B cell (primary cell): ENCODE measurements around the gene TTC28. TPM values are rescaled to one million over a fixed set of nuclear protein-coding genes. Genes with fewer than 3 reads are reported as not detected.

Source experiments
- ATAC-seq: fragments of 200-7000 bp; cut with Tn5 transposase; one replicate; pipeline ENCODE4 v1.10.0; 2021; ENCODE audit warnings: low read depth, mild to moderate bottlenecking, moderate number of reproducible peaks, moderate library complexity
- CTCF ChIA-PET: fragments of 350-600 bp; sonication (Branson Sonifier 250); formaldehyde crosslinking; loops from one replicate; lab custom pipeline; 2021; ENCODE audit warnings: antibody characterized with exemption, inconsistent platforms; lab: Charles Lee
- POLR2A ChIA-PET: fragments of 350-600 bp; sonication (Branson Sonifier 250); formaldehyde crosslinking; loops from one replicate; lab custom pipeline; 2021; ENCODE audit warnings: antibody characterized with exemption; lab: Charles Lee
- DNase-seq: peaks from one replicate; pipeline ENCODE4 v3.0.0; 2013
- H2AFZ ChIP-seq: 2 replicates; pipeline ENCODE4 v1.6.1; 2012; ENCODE audit warnings: mild to moderate bottlenecking, low read depth, low read length; ENCODE audit not compliant: insufficient read depth, poor library complexity, severe bottlenecking
- H3K27ac ChIP-seq, 2 donors: 1 replicate in 1 of 2; 2 replicates in 1 of 2; pipeline ENCODE4 v1.5.1; 2012 to 2013; ENCODE audit warnings: low read length in 2 of 2, mild to moderate bottlenecking in 2 of 2, moderate library complexity in 1 of 2
- H3K27me3 ChIP-seq, 4 experiments: fragments of 200-600 bp in 1 of 4; sonication (generic) in 1 of 4; replicated peaks in 1 of 4; 1 replicate in 2 of 4; 2 replicates in 2 of 4; pipeline versions ENCODE4 v1.6.1 to v1.7.0; 2013 to 2016; ENCODE audit warnings: low read length in 3 of 4, mild to moderate bottlenecking in 2 of 4, mixed read lengths in 1 of 4, moderate library complexity in 1 of 4; ENCODE audit not compliant: insufficient read depth in 4 of 4, control insufficient read depth in 3 of 4; ENCODE audit errors: control extremely low read depth in 1 of 4
- H3K36me3 ChIP-seq, 2 experiments: replicated peaks in 1 of 2; 1 replicate in 1 of 2; 2 replicates in 1 of 2; pipeline versions ENCODE4 v1.6.1 to v1.7.1; 2013; ENCODE audit warnings: low read length in 1 of 2; ENCODE audit not compliant: insufficient read depth in 2 of 2, control insufficient read depth in 1 of 2; ENCODE audit errors: control extremely low read depth in 1 of 2, extremely low read depth in 1 of 2
- H3K4me1 ChIP-seq, 2 donors: fragments of 200-600 bp in 1 of 2; sonication (generic) in 1 of 2; 1 replicate in 1 of 2; 2 replicates in 1 of 2; pipeline versions ENCODE4 v1.5.1 to v1.6.1; 2013 to 2017; ENCODE audit warnings: low read length in 2 of 2; ENCODE audit not compliant: control insufficient read depth in 2 of 2, insufficient read depth in 2 of 2
- H3K4me2 ChIP-seq: replicated peaks from 2 replicates; pipeline ENCODE3; 2012; ENCODE audit warnings: mild to moderate bottlenecking, low read depth, low read length; ENCODE audit not compliant: poor library complexity, severe bottlenecking
- H3K4me3 ChIP-seq, 5 experiments: fragments of 200-600 bp in 1 of 5; sonication (generic) in 1 of 5; 1 replicate in 3 of 5; 2 replicates in 2 of 5; pipeline versions ENCODE4 v1.5.1 to v1.7.0; 2011 to 2016; ENCODE audit warnings: low read length in 4 of 5, mild to moderate bottlenecking in 4 of 5, low read depth in 2 of 5, control low read depth in 1 of 5, moderate library complexity in 1 of 5; ENCODE audit not compliant: insufficient read depth in 1 of 5; ENCODE audit errors: control extremely low read depth in 1 of 5, extremely low read depth in 1 of 5
- H3K79me2 ChIP-seq: fragments of 200-600 bp; sonication (generic); one replicate; pipeline ENCODE4 v1.6.0; 2016; ENCODE audit warnings: low read length; ENCODE audit not compliant: control insufficient read depth, insufficient read depth
- H3K9ac ChIP-seq: fragments of 200-600 bp; sonication (generic); 2 replicates; pipeline ENCODE4 v1.6.1; 2017; ENCODE audit warnings: mild to moderate bottlenecking, low read length, moderate library complexity
- H3K9me3 ChIP-seq, 3 donors: one replicate each; pipeline versions ENCODE4 v1.6.1 to v1.7.1; 2013; ENCODE audit warnings: low read length in 2 of 3; ENCODE audit not compliant: control insufficient read depth in 2 of 3, insufficient read depth in 1 of 3; ENCODE audit errors: control extremely low read depth in 1 of 3
- H4K20me1 ChIP-seq: 2 replicates; pipeline ENCODE4 v1.6.0; 2012; ENCODE audit warnings: mild to moderate bottlenecking, low read length; ENCODE audit not compliant: insufficient read depth, control insufficient read depth, poor library complexity, severe bottlenecking
- H3K27ac Mint-ChIP-seq: one replicate; pipeline ENCODE4 v1.8.0; 2021; ENCODE audit warnings: mixed read lengths
- H3K27me3 Mint-ChIP-seq: one replicate; pipeline ENCODE4 v1.8.0; 2021; ENCODE audit warnings: mixed read lengths
- H3K4me1 Mint-ChIP-seq: one replicate; pipeline ENCODE4 v1.8.0; 2021; ENCODE audit warnings: mixed read lengths
- H3K4me3 Mint-ChIP-seq: one replicate; pipeline ENCODE4 v1.8.0; 2021; ENCODE audit warnings: mixed read lengths
- H3K9me3 Mint-ChIP-seq: one replicate; pipeline ENCODE4 v1.8.0; 2022; ENCODE audit warnings: mixed read lengths; ENCODE audit not compliant: insufficient read depth
- CTCF ChIP-seq: fragments of 200-600 bp; IDR thresholded peaks from one replicate; pipeline ENCODE4 v1.8.0; 2022; ENCODE audit warnings: antibody characterized with exemption, mild to moderate bottlenecking
- EZH2 ChIP-seq: IDR thresholded peaks from 2 replicates; pipeline ENCODE4 v1.6.1; 2012; ENCODE audit warnings: borderline replicate concordance, low read depth, mild to moderate bottlenecking, moderate library complexity, low read length; ENCODE audit not compliant: insufficient read depth, poor library complexity, severe bottlenecking
- WGBS: methylation state at CpG from one replicate; pipeline ENCODE4 v1.1.5; 2013; ENCODE audit warnings: missing lambda C conversion rate; ENCODE audit not compliant: insufficient coverage; 5-methylcytosine and 5-hydroxymethylcytosine counted together
- intact Hi-C: fragments of 100-400 bp; cut with micrococcal nuclease; formaldehyde crosslinking; loops from one replicate; pipeline ENCODE4 v1.10.0; 2022
- polyA plus RNA-seq: library from polyadenylated mRNA; depleted of rRNA; stranded (reverse); fragments of >200 nt; gene quantifications from 2 replicates; pipeline ENCODE4 v1.2.3, GENCODE V29; 2012
- total RNA-seq, 2 donors: library from RNA; stranded (reverse); fragments of 120-200 nt in 1 of 2; gene quantifications; 1 replicate in 1 of 2; 2 replicates in 1 of 2; pipeline versions ENCODE4 v1.2.3 to v1.2.4, GENCODE V29; 2013 to 2022

The TTC28 gene
- total and polyA plus RNA-seq, 2 donors (not counting 1 experiment from before 2014, with no cell fraction given): 4.5 to 7.3 TPM

- Histone ChIP-seq H3K4me2 (no peak overlapping the region), H3K79me2 (no peaks in the 10 kb centered on the region), H3K4me1 (no peaks in the 10 kb centered on the region), H4K20me1 (no peaks in the 10 kb centered on the region), H3K27ac (no peak overlapping the region), H3K9ac (no peak overlapping the region), H3K9me3 (no peaks in the 10 kb centered on the region), H3K27me3 (no peaks in the 10 kb centered on the region), H3K36me3 (no peaks in the 10 kb centered on the region), H2AFZ (no peak overlapping the region), H3K4me3 (no peak overlapping the region)
- ChIA-PET CTCF (interaction anchor here (0.6 to 0.8 kb wide), 2 partner anchors 10 to 584 kb away, joined by 3 read pairs; no protein-coding TSS in a partner anchor), POLR2A (no interaction called here)
- intact Hi-C loops: no loop called here
- DNase-seq: no peak
- no peak for TF ChIP-seq EZH2
- Mint-ChIP-seq H3K9me3 (no peaks in the 10 kb centered on the region), H3K27me3 (no peaks in the 10 kb centered on the region), H3K27ac (no peak overlapping the region), H3K4me1 (no peaks in the 10 kb centered on the region), H3K4me3 (no peak overlapping the region)
- 95% methylated on average over 7 of the region's 9 CpGs for WGBS
- ATAC-seq: no peak
Measured at GRCh38 chr22:27972732-27973698, 706.6 kb downstream of the TTC28 start.

GRCh38 chr22:27971926-27972325, 707.7 kb downstream of the TTC28 start:
- Histone ChIP-seq H4K20me1 (no peaks in the 10 kb centered on the region), H3K36me3 (no peaks in the 10 kb centered on the region), H3K79me2 (no peaks in the 10 kb centered on the region), H3K27me3 (no peaks in the 10 kb centered on the region), H3K9me3 (no peaks in the 10 kb centered on the region), H3K4me3 (no peak overlapping the region), H3K9ac (no peak overlapping the region), H3K4me1 (no peaks in the 10 kb centered on the region), H3K27ac (no peak overlapping the region), H2AFZ (no peak overlapping the region), H3K4me2 (no peak overlapping the region)
- intact Hi-C loops: no loop called here
- TF ChIP-seq EZH2 (no peak), CTCF (no peak)
- no peak for DNase-seq
- ChIA-PET CTCF (interaction anchor here (0.8 kb wide), 1 partner anchor 12 kb away, joined by 3 read pairs; no protein-coding TSS in a partner anchor), POLR2A (no interaction called here)
- Mint-ChIP-seq H3K27me3 (no peaks in the 10 kb centered on the region), H3K4me1 (no peaks in the 10 kb centered on the region), H3K9me3 (no peaks in the 10 kb centered on the region), H3K27ac (no peak overlapping the region), H3K4me3 (no peak overlapping the region)
- no peak for ATAC-seq
- WGBS: 92% methylated on average over 1 of the region's 1 CpG
